Adrenal gland (tissue), 12 donors: ENCODE data around the gene RDH14. TPM values are rescaled to one million over a fixed set of nuclear protein-coding genes. Genes with fewer than 3 reads are reported as not detected.

ENCODE experiments used
- DNase-seq, 7 donors: peaks; one replicate each; pipeline ENCODE4 v3.0.0-alpha.2; 2019 to 2020
- H3K27ac ChIP-seq, 5 donors: fragments of 200-600 bp; sonication (generic) in 4 of 5; 1 replicate in 3 of 5; 2 replicates in 2 of 5; pipeline versions ENCODE4 v1.5.1 to v1.8.0; 2016 to 2020; ENCODE audit warnings: mild to moderate bottlenecking in 1 of 5
- H3K27me3 ChIP-seq: fragments of 200-600 bp; 2 replicates; pipeline ENCODE4 v1.8.0; 2021
- H3K36me3 ChIP-seq, 2 donors: fragments of 200-600 bp; replicated peaks in 1 of 2; 1 replicate in 1 of 2; 2 replicates in 1 of 2; pipeline versions ENCODE4 v1.5.1 to v1.8.0; 2018 to 2022
- H3K4me1 ChIP-seq, 2 donors: fragments of 200-600 bp; replicated peaks in 1 of 2; 1 replicate in 1 of 2; 2 replicates in 1 of 2; pipeline versions ENCODE4 v1.5.1 to v1.8.0; 2018 to 2021
- H3K4me3 ChIP-seq, 4 donors: fragments of 200-600 bp; sonication (generic) in 3 of 4; one replicate each; pipeline ENCODE4 v1.5.1; 2016 to 2018
- H3K9me3 ChIP-seq, 3 donors: fragments of 200-600 bp; sonication (generic) in 1 of 3; replicated peaks in 1 of 3; 1 replicate in 2 of 3; 2 replicates in 1 of 3; pipeline versions ENCODE4 v1.5.1 to v1.8.0; 2016 to 2021
- POLR2A ChIP-seq, 2 donors: fragments of 450-650 bp; IDR thresholded peaks; one replicate each; pipeline ENCODE4 v1.6.1; 2017; ENCODE audit warnings: antibody characterized with exemption in 2 of 2, mild to moderate bottlenecking in 2 of 2, moderate library complexity in 1 of 2
- WGBS, 4 donors: extraction: QIAGEN DNeasy Blood & Tissue Kit in 2 of 4; methylation state at CpG; one replicate each; pipeline versions ENCODE4 v1.1.5 to v1.1.7; 2013 to 2017; 5-methylcytosine and 5-hydroxymethylcytosine counted together
- intact Hi-C, 2 donors: fragments of 100-400 bp; cut with DNase I; formaldehyde crosslinking; loops; one replicate each; pipeline versions ENCODE4 v1.14.1 to v1.15.0; 2022 to 2023
- polyA plus RNA-seq, 3 donors: library from polyadenylated mRNA; stranded (reverse); fragments of 200-250 nt in 2 of 3; fragments of 350-450 nt in 1 of 3; fragmentation: Illumina TruSeq in 1 of 3; extraction: RNeasy Lipid Tissue Mini Kit (QIAGEN cat#74804) in 1 of 3; gene quantifications; one replicate each; pipeline ENCODE4 v1.2.3, GENCODE V29; 2013 to 2014
- total RNA-seq, 9 donors: library from RNA; depleted of rRNA in 4 of 9; stranded (reverse); fragments of >200 nt in 4 of 9; fragments of 120-200 nt in 1 of 9; fragmentation: NEBNext Ultra II Directional in 1 of 9; extraction: Animal tissue kit (Norgen Biotek cat#: 25700) in 1 of 9; gene quantifications; one replicate each; pipeline versions ENCODE4 v1.1.0 to v1.2.4, GENCODE V29; 2013 to 2023
- TF ChIP-seq, protein P1 (sequence below), 6 experiments: fragments of 450-650 bp in 4 of 6; fragments of 200-600 bp in 2 of 6; sonication (generic) in 1 of 6; IDR thresholded peaks; 1 replicate in 5 of 6; 2 replicates in 1 of 6; pipeline versions ENCODE4 v1.5.1 to v1.8.0; 2016 to 2021; ENCODE audit warnings: antibody characterized with exemption in 6 of 6, mild to moderate bottlenecking in 2 of 6, moderate library complexity in 1 of 6
- donor health status: healthy with polysubstance abuse.
- donor health status: Bipolar disorder and iron deficiency.
- donor health status: DM: yes; HTN: yes; CAD: no.
- donor health status: DM: no; HTN: no; CAD: no.
- donor health status: DM: no; HTN: no; CAD: no.
- donor health status: DM: yes; HTN: yes; CAD: no.

The RDH14 gene
- total and polyA plus RNA-seq, 12 donors = 9.7 to 48.6 (median 28.4) TPM

DNA sequence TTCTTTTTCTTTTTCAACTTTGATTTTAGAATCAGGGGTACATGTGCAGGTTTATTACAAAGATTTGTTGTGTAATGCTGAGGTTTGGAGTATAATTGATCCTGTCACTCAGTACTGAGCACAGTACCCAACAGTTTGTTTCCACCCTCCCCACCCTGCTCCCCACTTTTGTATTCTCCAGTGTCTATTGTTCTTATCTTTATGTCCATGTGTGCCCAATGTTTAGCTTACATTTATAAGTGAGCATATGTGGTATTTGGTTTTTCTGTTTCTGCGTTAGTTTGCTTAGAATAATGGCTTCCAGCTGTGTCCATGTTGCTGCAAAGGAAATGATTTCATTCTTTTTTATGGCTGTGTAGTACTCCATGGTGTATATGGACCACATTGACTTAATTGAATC, 43.1 kb downstream of the RDH14 start:
- no peaks in the 10 kb centered on the region for H3K27me3 ChIP-seq
- no peak overlapping the region for H3K27ac ChIP-seq
- intact Hi-C loops = no loop called here
- WGBS, 4 donors = 68 to 90% (median 74%) methylated on average over 1 of the region's 1 CpG
- H3K9me3 ChIP-seq = no peaks in the 10 kb centered on the region
- H3K4me3 ChIP-seq = no peak overlapping the region
- TF ChIP-seq, protein P1, sequence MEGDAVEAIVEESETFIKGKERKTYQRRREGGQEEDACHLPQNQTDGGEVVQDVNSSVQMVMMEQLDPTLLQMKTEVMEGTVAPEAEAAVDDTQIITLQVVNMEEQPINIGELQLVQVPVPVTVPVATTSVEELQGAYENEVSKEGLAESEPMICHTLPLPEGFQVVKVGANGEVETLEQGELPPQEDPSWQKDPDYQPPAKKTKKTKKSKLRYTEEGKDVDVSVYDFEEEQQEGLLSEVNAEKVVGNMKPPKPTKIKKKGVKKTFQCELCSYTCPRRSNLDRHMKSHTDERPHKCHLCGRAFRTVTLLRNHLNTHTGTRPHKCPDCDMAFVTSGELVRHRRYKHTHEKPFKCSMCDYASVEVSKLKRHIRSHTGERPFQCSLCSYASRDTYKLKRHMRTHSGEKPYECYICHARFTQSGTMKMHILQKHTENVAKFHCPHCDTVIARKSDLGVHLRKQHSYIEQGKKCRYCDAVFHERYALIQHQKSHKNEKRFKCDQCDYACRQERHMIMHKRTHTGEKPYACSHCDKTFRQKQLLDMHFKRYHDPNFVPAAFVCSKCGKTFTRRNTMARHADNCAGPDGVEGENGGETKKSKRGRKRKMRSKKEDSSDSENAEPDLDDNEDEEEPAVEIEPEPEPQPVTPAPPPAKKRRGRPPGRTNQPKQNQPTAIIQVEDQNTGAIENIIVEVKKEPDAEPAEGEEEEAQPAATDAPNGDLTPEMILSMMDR (IDR thresholded peaks at IDR 0.05) = no peak
- no peak for TF ChIP-seq POLR2A (IDR thresholded peaks at IDR 0.05)
- no peak for DNase-seq
- H3K4me1 ChIP-seq = peaks cover 0 to 5% of the 10 kb centered on the region in 2 donors
- H3K36me3 ChIP-seq = no peaks in the 10 kb centered on the region

DNA sequence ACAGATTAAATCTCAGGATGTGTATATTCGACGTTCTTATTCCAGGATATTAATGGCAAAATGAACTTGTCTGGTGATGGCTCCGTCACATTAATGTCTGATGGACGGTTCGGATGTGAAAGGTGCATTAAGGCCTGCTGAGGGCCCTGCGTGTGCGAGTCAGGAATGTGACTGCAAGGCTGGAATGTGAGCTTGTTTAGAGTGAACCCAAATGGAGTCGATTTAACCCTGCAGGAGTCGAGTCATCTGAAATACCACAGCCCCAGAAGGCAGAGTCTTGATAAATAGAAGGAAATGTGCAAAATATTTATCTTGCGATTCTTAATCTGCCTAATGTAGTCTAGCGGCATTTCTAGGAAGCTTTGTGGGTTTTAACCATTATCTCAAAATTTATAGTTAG, 44.3 kb downstream of the RDH14 start:
- Histone ChIP-seq H3K36me3 (no peaks in the 10 kb centered on the region), H3K4me1 (peaks cover 0 to 5% of the 10 kb centered on the region in 2 donors), H3K27ac (no peak overlapping the region), H3K9me3 (no peaks in the 10 kb centered on the region), H3K27me3 (no peaks in the 10 kb centered on the region), H3K4me3 (no peak overlapping the region)
- DNase-seq = no peak
- intact Hi-C loops = no loop called here
- no peak for TF ChIP-seq POLR2A (IDR thresholded peaks at IDR 0.05)
- 54 to 68% (median 58%) methylated on average over 10 to 11 of the region's 11 CpGs for WGBS, 4 donors

DNA sequence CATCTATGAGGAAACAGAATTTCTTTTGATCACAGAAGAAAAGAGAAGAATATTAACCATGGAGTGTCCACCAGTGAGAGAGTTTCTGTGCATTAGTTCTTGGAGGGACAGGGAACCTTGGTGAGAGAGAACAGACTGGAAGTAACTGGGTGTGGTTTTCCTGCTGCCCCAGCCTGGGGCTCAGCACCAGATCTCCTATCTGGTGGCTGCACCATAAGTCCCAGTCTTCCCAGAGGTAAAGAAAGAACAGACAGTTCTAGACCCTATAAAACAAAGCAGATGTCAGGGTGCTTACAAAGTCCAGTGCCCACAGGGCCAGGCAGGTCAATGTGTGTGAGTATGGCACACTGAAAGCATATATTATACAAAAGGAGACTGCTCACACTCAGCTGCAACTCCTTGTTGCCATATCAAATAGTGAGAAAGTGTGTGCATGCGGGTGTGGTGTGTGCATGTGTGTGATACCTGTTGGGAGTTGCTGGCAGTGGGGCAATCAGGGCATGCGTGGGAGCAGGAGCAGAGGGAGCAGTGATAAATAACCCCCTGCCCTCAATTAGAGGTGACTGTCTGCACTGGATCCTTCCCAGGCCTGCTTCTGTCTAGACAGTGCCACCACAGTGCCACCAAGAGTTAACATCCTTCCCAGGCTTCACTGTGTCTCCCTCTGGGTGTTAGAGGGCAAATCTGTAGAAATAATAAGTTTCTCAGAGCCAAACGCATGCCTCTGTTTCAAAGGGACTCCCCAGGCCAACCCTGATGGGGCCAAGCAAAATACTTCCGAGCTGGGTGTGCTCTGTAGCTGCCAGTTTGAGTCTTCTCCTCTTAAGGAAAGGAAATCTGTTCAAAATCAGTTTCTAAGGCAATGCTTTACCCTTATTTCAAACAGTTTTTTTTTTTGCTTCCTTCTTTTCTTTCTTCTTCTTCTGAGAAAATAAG, 45.7 kb downstream of the RDH14 start:
- no peak for DNase-seq
- no peaks in the 10 kb centered on the region for H3K4me1 ChIP-seq
- no peaks in the 10 kb centered on the region for H3K36me3 ChIP-seq
- intact Hi-C loops = no loop called here
- H3K4me3 ChIP-seq = no peak overlapping the region
- no peaks in the 10 kb centered on the region for H3K9me3 ChIP-seq
- H3K27ac ChIP-seq = no peak overlapping the region
- H3K27me3 ChIP-seq = no peaks in the 10 kb centered on the region
- 61 to 78% (median 69%) methylated on average over 4 of the region's 4 CpGs for WGBS, 4 donors
- TF ChIP-seq, protein P1 (IDR thresholded peaks at IDR 0.05) = no peak
- no peak for TF ChIP-seq POLR2A (IDR thresholded peaks at IDR 0.05)

GRCh38 chr2:18510775-18511174, 49.7 kb downstream of the RDH14 start:
- intact Hi-C loops = no loop called here
- no peaks in the 10 kb centered on the region for H3K4me1 ChIP-seq
- no peak overlapping the region for H3K4me3 ChIP-seq
- no peak overlapping the region for H3K27ac ChIP-seq
- H3K9me3 ChIP-seq = no peaks in the 10 kb centered on the region
- no peaks in the 10 kb centered on the region for H3K36me3 ChIP-seq
- no peak for DNase-seq
- TF ChIP-seq POLR2A (IDR thresholded peaks at IDR 0.05) = no peak
- TF ChIP-seq, protein P1 (IDR thresholded peaks at IDR 0.05) = no peak
- 77 to 92% (median 88%) methylated on average over 2 of the region's 2 CpGs for WGBS, 4 donors
- peaks cover 1% of the 10 kb centered on the region for H3K27me3 ChIP-seq
